ENCODE results near the gene HTATIP2. TPM values are rescaled to one million over a fixed set of nuclear protein-coding genes. Genes with fewer than 3 reads are reported as not detected.

Gene HTATIP2
- polyA plus RNA-seq, 1 donor from 2014 or later: not detected

DNA sequence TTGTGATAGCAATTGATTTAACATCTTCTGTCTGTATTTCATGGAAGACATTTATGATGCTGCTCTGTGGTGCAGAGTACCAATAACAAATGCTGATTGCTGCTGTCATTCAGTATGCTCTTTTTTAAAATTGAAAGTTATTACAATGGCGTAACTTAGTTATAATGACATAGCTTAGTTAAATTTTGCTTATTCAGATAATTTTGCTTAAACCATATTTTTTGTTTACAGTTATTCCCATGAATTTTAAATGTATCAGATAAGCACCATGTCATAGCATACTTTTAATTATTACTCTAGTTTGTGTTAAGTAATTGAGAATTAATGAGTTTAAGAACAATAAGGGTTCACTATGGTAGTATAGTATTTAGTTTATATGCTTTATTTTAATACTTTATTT lies 39.5 kb downstream of the HTATIP2 start:
- no peak overlapping the region for H3K4me3 ChIP-seq (ENCODE audit: low read length)

DNA sequence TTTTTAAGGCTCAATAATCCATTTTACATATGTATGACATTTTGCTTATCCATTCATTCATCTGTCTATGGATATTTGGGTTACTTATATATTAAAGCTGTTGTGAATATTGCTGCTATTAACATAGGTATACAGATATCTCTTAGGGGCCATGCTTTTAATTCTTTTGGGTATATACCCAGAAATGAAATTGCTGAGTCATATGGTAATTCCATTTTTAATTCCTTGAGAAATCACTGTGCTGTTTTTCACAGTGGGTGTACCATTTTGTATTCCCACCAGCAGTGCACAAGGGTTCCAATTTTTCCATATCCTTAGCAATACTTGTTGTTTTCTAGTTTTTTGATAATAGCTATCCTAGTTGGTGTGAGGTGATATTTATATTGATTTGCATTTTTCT lies 43.0 kb downstream of the HTATIP2 start:
- no peaks in the 10 kb centered on the region for H4K20me1 ChIP-seq (ENCODE audit: insufficient read depth)
- no peaks in the 10 kb centered on the region for H3K9me2 ChIP-seq (ENCODE audit: insufficient read depth, low read length)
- no peak overlapping the region for H2AFZ ChIP-seq (ENCODE audit: low read depth, low read length)
- no peaks in the 10 kb centered on the region for H3K36me3 ChIP-seq (ENCODE audit: insufficient read depth, low read length)
- no peak overlapping the region for H3K4me2 ChIP-seq (ENCODE audit: low read length)
- no peaks in the 10 kb centered on the region for H3F3A ChIP-seq (ENCODE audit: insufficient read depth, low read length, poor library complexity, severe bottlenecking)
- no peaks in the 10 kb centered on the region for H3K79me2 ChIP-seq (replicated peaks; ENCODE audit: insufficient read depth, low read length)
- H3K4me3 ChIP-seq (ENCODE audit: low read length): no peak overlapping the region
- no peaks in the 10 kb centered on the region for H3K9me3 ChIP-seq (ENCODE audit: low read length)
- no peak overlapping the region for H3K9ac ChIP-seq (ENCODE audit: low read length)
- H3K27me3 ChIP-seq (ENCODE audit: insufficient read depth, low read depth, low read length): no peaks in the 10 kb centered on the region
- TF ChIP-seq EZH2 (IDR thresholded peaks at IDR 0.05; ENCODE audit: borderline replicate concordance, insufficient read depth, low read length, poor library complexity, severe bottlenecking): no peak
- TF ChIP-seq, protein P1, sequence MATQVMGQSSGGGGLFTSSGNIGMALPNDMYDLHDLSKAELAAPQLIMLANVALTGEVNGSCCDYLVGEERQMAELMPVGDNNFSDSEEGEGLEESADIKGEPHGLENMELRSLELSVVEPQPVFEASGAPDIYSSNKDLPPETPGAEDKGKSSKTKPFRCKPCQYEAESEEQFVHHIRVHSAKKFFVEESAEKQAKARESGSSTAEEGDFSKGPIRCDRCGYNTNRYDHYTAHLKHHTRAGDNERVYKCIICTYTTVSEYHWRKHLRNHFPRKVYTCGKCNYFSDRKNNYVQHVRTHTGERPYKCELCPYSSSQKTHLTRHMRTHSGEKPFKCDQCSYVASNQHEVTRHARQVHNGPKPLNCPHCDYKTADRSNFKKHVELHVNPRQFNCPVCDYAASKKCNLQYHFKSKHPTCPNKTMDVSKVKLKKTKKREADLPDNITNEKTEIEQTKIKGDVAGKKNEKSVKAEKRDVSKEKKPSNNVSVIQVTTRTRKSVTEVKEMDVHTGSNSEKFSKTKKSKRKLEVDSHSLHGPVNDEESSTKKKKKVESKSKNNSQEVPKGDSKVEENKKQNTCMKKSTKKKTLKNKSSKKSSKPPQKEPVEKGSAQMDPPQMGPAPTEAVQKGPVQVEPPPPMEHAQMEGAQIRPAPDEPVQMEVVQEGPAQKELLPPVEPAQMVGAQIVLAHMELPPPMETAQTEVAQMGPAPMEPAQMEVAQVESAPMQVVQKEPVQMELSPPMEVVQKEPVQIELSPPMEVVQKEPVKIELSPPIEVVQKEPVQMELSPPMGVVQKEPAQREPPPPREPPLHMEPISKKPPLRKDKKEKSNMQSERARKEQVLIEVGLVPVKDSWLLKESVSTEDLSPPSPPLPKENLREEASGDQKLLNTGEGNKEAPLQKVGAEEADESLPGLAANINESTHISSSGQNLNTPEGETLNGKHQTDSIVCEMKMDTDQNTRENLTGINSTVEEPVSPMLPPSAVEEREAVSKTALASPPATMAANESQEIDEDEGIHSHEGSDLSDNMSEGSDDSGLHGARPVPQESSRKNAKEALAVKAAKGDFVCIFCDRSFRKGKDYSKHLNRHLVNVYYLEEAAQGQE (IDR thresholded peaks at IDR 0.05; ENCODE audit: borderline replicate concordance): no peak
- TF ChIP-seq EP300 (conservative IDR thresholded peaks at IDR 0.05; ENCODE audit: poor library complexity, severe bottlenecking): no peak
- TF ChIP-seq TAF1 (IDR thresholded peaks at IDR 0.05; ENCODE audit: low read depth): no peak
- no peak for TF ChIP-seq MXI1 (conservative IDR thresholded peaks at IDR 0.05; ENCODE audit: poor library complexity, severe bottlenecking)
- TF ChIP-seq RAD21 (conservative IDR thresholded peaks at IDR 0.05): no peak
- TF ChIP-seq POLR2AphosphoS5 (IDR thresholded peaks at IDR 0.05): no peak
- TF ChIP-seq, protein P2, sequence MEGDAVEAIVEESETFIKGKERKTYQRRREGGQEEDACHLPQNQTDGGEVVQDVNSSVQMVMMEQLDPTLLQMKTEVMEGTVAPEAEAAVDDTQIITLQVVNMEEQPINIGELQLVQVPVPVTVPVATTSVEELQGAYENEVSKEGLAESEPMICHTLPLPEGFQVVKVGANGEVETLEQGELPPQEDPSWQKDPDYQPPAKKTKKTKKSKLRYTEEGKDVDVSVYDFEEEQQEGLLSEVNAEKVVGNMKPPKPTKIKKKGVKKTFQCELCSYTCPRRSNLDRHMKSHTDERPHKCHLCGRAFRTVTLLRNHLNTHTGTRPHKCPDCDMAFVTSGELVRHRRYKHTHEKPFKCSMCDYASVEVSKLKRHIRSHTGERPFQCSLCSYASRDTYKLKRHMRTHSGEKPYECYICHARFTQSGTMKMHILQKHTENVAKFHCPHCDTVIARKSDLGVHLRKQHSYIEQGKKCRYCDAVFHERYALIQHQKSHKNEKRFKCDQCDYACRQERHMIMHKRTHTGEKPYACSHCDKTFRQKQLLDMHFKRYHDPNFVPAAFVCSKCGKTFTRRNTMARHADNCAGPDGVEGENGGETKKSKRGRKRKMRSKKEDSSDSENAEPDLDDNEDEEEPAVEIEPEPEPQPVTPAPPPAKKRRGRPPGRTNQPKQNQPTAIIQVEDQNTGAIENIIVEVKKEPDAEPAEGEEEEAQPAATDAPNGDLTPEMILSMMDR (IDR thresholded peaks at IDR 0.05; ENCODE audit: poor library complexity, severe bottlenecking): no peak
- no peak for TF ChIP-seq SMC3 (conservative IDR thresholded peaks at IDR 0.05; ENCODE audit: poor library complexity)
- no peak overlapping the region for H3K27ac ChIP-seq (ENCODE audit: low read length)

More for the DNA sequence above, 39.5 kb downstream of the HTATIP2 start:
- no peaks in the 10 kb centered on the region for H3K79me2 ChIP-seq (replicated peaks; ENCODE audit: insufficient read depth, low read length)
- TF ChIP-seq, protein P2 (IDR thresholded peaks at IDR 0.05; ENCODE audit: poor library complexity, severe bottlenecking): no peak
- TF ChIP-seq, protein P1 (IDR thresholded peaks at IDR 0.05; ENCODE audit: borderline replicate concordance): no peak
- TF ChIP-seq MXI1 (conservative IDR thresholded peaks at IDR 0.05; ENCODE audit: poor library complexity, severe bottlenecking) (no peak), TAF1 (IDR thresholded peaks at IDR 0.05; ENCODE audit: low read depth) (no peak), POLR2AphosphoS5 (IDR thresholded peaks at IDR 0.05) (no peak), EZH2 (IDR thresholded peaks at IDR 0.05; ENCODE audit: borderline replicate concordance, insufficient read depth, low read length, poor library complexity, severe bottlenecking) (no peak), SMC3 (conservative IDR thresholded peaks at IDR 0.05; ENCODE audit: poor library complexity) (no peak), RAD21 (conservative IDR thresholded peaks at IDR 0.05) (no peak), EP300 (conservative IDR thresholded peaks at IDR 0.05; ENCODE audit: poor library complexity, severe bottlenecking) (no peak)
- no peak overlapping the region for H3K9ac ChIP-seq (ENCODE audit: low read length)
- no peak overlapping the region for H3K27ac ChIP-seq (ENCODE audit: low read length)
- no peaks in the 10 kb centered on the region for H3K36me3 ChIP-seq (ENCODE audit: insufficient read depth, low read length)
- H3F3A ChIP-seq (ENCODE audit: insufficient read depth, low read length, poor library complexity, severe bottlenecking): no peaks in the 10 kb centered on the region
- H3K9me3 ChIP-seq (ENCODE audit: low read length): no peaks in the 10 kb centered on the region
- no peaks in the 10 kb centered on the region for H4K20me1 ChIP-seq (ENCODE audit: insufficient read depth)
- no peak overlapping the region for H2AFZ ChIP-seq (ENCODE audit: low read depth, low read length)
- H3K4me2 ChIP-seq (ENCODE audit: low read length): no peak overlapping the region
- no peaks in the 10 kb centered on the region for H3K9me2 ChIP-seq (ENCODE audit: insufficient read depth, low read length)
- no peaks in the 10 kb centered on the region for H3K27me3 ChIP-seq (ENCODE audit: insufficient read depth, low read depth, low read length)
